NCI-H69 (cell line): ENCODE results near the gene MCM7.
A peak's percentile ranks its signal among the peaks of the same experiment; 100 is the strongest.
"Not testable (repeated sequence)": the region's sequence is repeated elsewhere in the genome, so short reads cannot be mapped to it uniquely, and the experiment has no call there.

Experiments used
- DNase-seq: peaks from one replicate; lab custom pipeline; 2025; lab: John Stamatoyannopoulos, UW

The MCM7 gene

GRCh38 chr7:100101016-100101862 is at the start of gene MCM7, which contains the start of gene AP4M1:
Gene MCM7 (minus strand): TSS chr7:100101397. CDS start chr7:100101294, 103 bp downstream.
Gene AP4M1 (plus strand): TSS chr7:100101643. CDS start chr7:100101715, 72 bp downstream.
- DNase-seq: peak; percentile 100

- peak; percentile 100 for DNase-seq
These were observed 47.5 kb upstream of the MCM7 start, which contains the start of gene LAMTOR4 for GRCh38 chr7:100148559-100149328. Gene LAMTOR4 (plus strand): TSS chr7:100148918. CDS start chr7:100148973, 55 bp downstream.

- no peak for DNase-seq
These were observed 47.0 kb upstream of the MCM7 start for GRCh38 chr7:100148225-100148558.

GRCh38 chr7:100147278-100147677 is 46.1 kb upstream of the MCM7 start:
- DNase-seq: no peak

GRCh38 chr7:100146350-100146749 is 45.2 kb upstream of the MCM7 start:
- not testable (repeated sequence) for DNase-seq

- DNase-seq: no peak
These were observed 41.3 kb upstream of the MCM7 start for GRCh38 chr7:100142461-100142860.

GRCh38 chr7:100141555-100141949 is 40.4 kb upstream of the MCM7 start:
- DNase-seq: no peak

GRCh38 chr7:100137851-100138760 is 36.9 kb upstream of the MCM7 start:
- peak; percentile 53 for DNase-seq

- peak; percentile 76 for DNase-seq
These were observed 31.5 kb upstream of the MCM7 start for GRCh38 chr7:100132697-100133151.

- no peak for DNase-seq
These were observed 30.9 kb upstream of the MCM7 start for GRCh38 chr7:100132126-100132525.

- peak; percentile 92 for DNase-seq
These were observed 29.6 kb upstream of the MCM7 start for GRCh38 chr7:100130608-100131453.

- peak; percentile 93 for DNase-seq
These were observed 29.0 kb upstream of the MCM7 start for GRCh38 chr7:100130220-100130607.

- no peak for DNase-seq
These were observed 27.4 kb upstream of the MCM7 start for GRCh38 chr7:100128637-100128963.

GRCh38 chr7:100127866-100128636 is 26.9 kb upstream of the MCM7 start:
- DNase-seq: peak; percentile 52

GRCh38 chr7:100126931-100127865 is 26.0 kb upstream of the MCM7 start, which contains the start of gene MBLAC1:
Gene MBLAC1 (plus strand): TSS chr7:100126967. CDS start chr7:100127396, 429 bp downstream.
- peak; percentile 96 for DNase-seq

GRCh38 chr7:100126239-100126930 is 25.2 kb upstream of the MCM7 start:
- peak; percentile 65 for DNase-seq

- DNase-seq: no peak
These were observed 23.4 kb upstream of the MCM7 start for GRCh38 chr7:100124301-100125230.
